GM19351 (cell line): ENCODE results near the gene TMEM178B.
A peak's percentile ranks its signal among the peaks of the same experiment; 100 is the strongest.
"Not testable (repeated sequence)": the region's sequence is repeated elsewhere in the genome, so short reads cannot be mapped to it uniquely, and the experiment has no call there.

Experiments
- ATAC-seq: cut with Tn5 transposase; IDR thresholded peaks from one replicate; pipeline ENCODE4 v1.9.1; 2021; ENCODE audit warnings: mild to moderate bottlenecking, moderate library complexity; ENCODE audit not compliant: unreplicated experiment

TMEM178B gene

DNA sequence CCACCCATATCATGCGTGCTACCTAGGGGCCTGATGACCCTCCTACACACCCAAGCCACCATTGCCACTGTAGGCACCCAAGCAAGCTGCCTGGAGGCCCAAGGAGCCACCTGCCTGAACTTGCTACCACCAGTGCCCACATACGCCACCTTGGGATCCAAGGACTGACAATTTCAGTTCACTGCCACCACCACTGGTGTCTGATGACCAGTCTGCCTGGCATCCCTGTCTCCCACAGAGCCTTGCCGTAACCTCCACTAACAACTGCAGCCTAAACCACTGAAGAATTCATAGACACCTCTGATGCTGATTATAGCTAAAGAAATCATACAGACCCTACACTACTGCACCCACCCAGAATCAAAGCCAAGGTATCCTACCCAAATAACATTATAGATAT is 58.8 kb downstream of the TMEM178B start:
- ATAC-seq, result no peak

DNA sequence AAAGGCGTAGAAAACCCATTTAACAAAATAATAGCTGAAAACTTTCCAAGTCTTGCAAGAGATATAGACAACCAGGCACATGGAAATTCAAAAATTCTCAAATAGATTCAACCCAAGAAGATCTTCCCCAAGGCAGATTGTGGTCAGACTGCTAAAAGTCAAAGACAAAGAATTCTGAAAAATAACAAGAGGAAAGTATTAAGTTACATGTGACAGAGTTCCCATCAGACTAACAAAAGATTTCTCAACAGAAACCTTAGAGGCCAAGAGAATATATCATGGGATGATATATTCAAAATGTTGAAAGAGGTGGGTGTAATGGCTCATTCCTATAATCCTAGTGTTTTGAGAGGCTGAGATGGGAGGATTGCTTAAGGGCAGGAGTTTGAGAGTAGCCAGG is 59.8 kb downstream of the TMEM178B start:
- ATAC-seq, result no peak

- ATAC-seq, result no peak
Measured at GRCh38 chr7:141142058-141142457, 68.2 kb downstream of the TMEM178B start.

GRCh38 chr7:141144921-141145629 is 71.2 kb downstream of the TMEM178B start:
- no peak for ATAC-seq

GRCh38 chr7:141145630-141145982 is 71.7 kb downstream of the TMEM178B start:
- ATAC-seq, result no peak

DNA sequence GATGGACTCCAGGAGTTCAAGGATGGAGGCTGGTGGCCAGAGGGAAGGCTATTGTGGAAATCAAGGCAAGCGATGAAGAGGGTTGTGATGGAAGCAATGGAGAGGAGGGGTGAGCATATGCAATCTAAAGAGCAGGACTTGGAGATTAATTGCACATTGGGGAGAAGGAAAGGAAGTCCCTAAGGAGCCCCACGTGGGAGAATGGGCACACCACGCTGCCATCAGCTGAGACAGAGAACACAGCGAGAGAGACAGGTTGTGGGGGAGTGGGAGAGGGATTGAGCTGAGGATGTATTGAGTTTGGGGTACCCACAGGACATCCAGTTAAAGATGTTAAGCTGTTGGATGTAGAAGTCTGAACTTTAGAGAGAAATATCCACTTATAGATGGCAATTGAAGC is 73.6 kb downstream of the TMEM178B start:
- ATAC-seq, result no peak

GRCh38 chr7:141150465-141150864 is 76.6 kb downstream of the TMEM178B start:
- ATAC-seq, result no peak

DNA sequence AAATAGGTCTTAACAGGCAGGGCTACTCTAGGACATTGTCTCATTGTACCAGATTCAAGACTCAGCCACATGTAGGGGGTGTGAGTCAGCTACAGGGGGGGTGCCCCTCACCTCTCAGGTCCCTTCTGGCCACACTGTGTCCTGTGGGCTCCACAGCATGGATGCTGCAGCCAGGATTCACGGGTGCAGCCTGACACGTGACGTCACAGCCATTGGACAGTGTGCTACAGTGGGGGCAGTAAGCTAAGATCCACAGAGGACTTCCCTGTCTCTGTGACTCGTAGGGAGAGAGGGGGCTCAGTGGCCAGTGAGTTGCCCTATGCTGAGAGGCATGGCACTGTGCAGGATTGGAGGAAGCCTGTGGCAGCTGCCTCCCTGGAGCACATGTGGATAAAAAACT is 77.9 kb downstream of the TMEM178B start:
- ATAC-seq, result no peak

DNA sequence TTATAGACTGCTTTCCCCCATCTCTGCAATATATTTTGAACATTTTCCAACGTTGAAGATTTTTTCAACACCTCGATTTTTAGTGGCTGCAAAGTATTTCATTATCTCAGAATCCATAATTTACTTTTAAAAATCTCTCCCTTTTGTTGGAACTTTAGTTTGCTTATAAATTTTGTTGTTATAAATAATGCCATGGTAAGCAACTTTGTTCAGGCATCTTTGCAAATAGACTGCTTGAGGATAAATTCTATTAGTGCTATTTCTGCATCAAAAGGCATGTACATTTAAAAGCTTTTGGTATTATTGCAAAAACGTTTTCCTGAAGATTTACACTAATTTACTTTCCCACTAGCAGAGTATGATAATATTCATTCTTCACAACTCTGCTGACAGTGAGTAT is 79.4 kb downstream of the TMEM178B start:
- no peak for ATAC-seq

- no peak for ATAC-seq
Measured at GRCh38 chr7:141154131-141154732, 80.4 kb downstream of the TMEM178B start.

- no peak for ATAC-seq
Measured at GRCh38 chr7:141156407-141156806, 82.5 kb downstream of the TMEM178B start.

DNA sequence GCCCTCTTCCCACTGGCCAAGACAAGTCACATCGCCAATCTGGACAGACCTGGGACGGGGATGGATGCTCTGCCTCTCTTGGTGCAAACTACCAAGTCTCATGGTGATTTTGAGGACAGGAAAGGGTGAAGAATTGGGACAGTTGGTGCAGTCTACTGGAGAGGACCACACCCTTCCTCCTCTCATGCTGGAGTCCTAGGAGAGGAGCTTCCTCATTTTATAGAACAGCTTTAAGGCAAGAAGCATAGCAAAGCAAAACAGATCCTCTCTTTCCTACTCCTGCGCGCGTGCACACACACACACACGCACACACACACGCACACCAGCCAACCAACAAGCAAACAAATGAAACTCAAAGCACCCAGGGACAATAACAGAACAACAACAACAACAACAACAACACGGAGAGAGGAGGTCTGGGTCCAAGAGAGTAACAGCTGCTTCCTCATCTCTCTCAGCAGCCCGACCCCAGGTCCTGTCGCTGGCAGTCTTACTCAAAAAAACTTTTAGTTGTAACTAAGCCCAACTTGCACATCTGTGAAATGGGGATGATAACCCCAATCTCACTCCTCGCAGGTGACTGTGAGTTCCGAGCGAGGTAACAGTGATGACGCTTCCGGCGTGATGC is 83.4 kb downstream of the TMEM178B start:
- ATAC-seq, result no peak

DNA sequence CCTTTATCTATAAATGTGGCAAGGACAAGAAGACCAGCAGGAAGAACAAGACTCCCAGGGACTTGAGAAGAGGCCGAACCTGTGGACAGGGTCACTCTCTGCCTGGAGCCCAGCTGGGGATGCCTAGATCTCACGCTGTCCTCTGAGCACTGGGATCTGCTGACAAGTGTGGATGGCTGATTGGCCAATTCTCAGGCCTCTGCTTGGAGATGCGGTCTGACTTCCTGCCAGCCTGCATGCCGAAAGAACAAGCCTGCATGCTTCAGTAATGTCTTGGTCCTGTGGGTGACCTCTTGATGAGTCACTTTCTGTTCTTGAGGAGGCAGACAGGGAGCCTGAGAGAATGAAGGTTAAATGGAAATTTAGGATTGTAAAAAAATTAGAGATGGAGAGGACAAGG is 84.7 kb downstream of the TMEM178B start:
- ATAC-seq, result peak; percentile 75

DNA sequence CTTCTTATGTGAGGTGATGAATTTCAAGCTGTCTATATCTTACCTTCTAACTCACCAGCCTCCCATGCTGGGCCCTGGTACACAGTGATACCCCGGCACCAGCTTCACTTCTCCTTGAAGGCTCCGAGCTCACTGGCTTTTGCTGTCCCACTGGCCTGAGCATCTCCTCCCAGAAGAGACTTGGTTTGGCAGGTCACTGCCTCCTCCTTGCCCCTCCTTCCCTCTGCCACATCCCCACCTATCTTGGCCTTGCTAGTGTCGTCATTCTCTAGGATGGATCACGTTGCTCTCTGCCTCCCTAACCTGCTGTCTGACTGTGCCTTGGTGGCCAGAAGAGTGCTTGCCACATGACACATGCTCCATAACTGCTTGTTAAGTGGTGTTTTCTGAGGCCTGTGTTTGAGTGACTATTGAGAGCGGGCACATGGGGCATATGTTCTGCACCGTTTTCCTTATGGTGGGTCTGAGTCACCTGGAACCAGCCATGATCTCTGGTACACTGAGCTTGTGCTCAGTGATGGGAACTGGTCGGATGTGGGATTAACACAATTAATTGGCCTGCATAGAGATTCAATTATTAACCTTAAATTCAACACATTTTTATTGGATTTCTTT is 86.5 kb downstream of the TMEM178B start:
- no peak for ATAC-seq

- no peak for ATAC-seq
Measured at GRCh38 chr7:141161550-141162535, 88.0 kb downstream of the TMEM178B start.

DNA sequence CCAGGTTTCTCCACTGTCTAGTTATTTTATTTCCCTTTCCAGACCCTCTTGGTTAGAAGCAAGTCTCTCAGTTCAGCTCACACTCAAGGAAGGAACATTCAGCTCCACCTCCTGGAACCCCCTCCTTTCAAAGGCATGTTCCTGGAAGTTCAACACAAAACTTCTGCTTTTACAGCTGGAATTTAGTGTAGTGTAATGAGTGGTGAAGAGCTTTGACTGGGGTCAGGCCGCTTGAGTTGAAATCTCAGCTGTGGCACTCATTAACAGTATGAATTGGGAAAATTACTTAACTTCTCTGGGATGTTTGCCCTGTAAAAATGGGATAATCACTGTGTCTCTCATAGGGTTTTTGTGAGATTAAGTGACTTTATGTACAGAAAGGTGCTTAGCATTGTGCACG is 91.7 kb downstream of the TMEM178B start:
- ATAC-seq, result no peak

DNA sequence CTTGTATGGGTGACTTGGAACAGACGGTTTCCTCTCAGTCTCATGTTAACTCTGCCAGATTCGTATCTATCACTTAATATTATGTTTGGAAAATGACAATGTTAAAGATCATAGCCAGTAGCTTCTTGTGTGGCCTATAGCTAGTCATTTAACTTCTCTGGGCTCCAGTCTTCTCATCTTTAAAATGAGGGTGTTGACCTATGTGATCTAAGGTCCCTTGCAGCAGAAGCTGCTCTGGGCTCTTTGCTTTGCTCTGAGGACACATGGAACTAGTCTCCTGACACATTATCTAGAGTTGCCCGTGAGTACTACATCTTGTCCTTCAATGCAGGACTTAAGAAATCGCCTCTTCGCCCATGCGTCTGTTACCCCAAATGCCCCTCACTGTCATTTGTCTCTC is 93.1 kb downstream of the TMEM178B start:
- no peak for ATAC-seq

DNA sequence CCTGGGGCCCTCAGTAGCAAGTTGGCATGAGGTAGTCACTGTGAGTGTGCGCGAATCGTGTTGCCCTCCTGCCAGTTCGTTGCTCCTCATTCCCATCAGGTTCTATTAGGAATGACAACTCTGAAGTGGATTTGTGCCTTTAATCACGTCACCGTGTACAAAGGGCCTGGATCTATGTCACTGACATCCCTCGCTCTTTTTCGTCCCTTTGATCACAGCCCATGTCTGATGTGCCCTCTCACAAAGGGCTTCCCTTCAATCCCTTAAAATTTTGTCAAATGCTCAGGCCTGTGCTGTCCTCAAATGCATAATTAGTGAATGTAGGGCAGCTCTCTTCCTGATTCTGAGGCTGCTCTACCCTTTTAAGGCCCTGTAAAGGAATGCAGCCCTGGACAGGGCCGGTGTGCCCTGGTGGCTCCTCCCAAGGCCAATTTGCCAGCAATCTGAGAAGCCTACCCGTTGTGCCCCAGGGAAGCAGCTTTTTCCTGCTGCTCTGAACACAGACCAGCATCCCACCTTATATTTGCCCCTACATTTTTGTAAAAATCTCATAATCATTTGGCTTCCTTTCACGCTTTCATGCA is 93.6 kb downstream of the TMEM178B start:
- no peak for ATAC-seq

DNA sequence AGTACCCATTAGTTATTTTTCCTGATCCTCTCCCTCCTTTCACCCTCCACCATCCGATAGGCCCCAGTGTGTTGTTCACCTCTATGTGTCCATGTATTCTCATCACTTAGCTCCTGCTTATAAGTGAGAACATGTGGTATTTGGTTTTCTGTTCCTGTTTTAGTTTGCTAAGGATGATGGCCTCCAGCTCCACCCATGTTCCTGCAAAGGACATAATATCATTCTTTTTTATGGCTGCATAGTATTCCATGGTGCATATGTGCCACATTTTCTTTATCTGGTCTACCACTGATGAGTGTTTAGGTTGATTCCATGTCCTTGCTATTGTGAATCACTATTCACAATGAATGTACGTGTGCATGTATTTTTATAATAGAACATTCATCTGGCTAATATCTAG is 95.3 kb downstream of the TMEM178B start:
- not testable (repeated sequence) for ATAC-seq

GRCh38 chr7:141175728-141176127 is 101.9 kb downstream of the TMEM178B start:
- not testable (repeated sequence) for ATAC-seq
